ENCODE data around the gene ELOF1.

ELOF1 gene

GRCh38 chr19:11541238-11541637 lies 17.8 kb downstream of the ELOF1 start:
- FAIRE-seq: no peak
- no peak for DNase-seq (ENCODE audit: insufficient read length)
- TF ChIP-seq TAF1 (IDR thresholded peaks at IDR 0.05; ENCODE audit: borderline replicate concordance, low read depth, low read length): no peak
- no peak for TF ChIP-seq POLR2A (IDR thresholded peaks at IDR 0.05; ENCODE audit: low read depth, low read length)
- no peak for TF ChIP-seq POLR2AphosphoS5 (IDR thresholded peaks at IDR 0.05; ENCODE audit: low read depth, low read length)

- no peak for DNase-seq (ENCODE audit: insufficient read length)
- TF ChIP-seq TAF1 (IDR thresholded peaks at IDR 0.05; ENCODE audit: borderline replicate concordance, low read depth, low read length) (no peak), POLR2AphosphoS5 (IDR thresholded peaks at IDR 0.05; ENCODE audit: low read depth, low read length) (no peak), POLR2A (IDR thresholded peaks at IDR 0.05; ENCODE audit: low read depth, low read length) (no peak)
- FAIRE-seq: no peak
Observed at GRCh38 chr19:11540645-11541044, 18.4 kb downstream of the ELOF1 start.

DNA sequence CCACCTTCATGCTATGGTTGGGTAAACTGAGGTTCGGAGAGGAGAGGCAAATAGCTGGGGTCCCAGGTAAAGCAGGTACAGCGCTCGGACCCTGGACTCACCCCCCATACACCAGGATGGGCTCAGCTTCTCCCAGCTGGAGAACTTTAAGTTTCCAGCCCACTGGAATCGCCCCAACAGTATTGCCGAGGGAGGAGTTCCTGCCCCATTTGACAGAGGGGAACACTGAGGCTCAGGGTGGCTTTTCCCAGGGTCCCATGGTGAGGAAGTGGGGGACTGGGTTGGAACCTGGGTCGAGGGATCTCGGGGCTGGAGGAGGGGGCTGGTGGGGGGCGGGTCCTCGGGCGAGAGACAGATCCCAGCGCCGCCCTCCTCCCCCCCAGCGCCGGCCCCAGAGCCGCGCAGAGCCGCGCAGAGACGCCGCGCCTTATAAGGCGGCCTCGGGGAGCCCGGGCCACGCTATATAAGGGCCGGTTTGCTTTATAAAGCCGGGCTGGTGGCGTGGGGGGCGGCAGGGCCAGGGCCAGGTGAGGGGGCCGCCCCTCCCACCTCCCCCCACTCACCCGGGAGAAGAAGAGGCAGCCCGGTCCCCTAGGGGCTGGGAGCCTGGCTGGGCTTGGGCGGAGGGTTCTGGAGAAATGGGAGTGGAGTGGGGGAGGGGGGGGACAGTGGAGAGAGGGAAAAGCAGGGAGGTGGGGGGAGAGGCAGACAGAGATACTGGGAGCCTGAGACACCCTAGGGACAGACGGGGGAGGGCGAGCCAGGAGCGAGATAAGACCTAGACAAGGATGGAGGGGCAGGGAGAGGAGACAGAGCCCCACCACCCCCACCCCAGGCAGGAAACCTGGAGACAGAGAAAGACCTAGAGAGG lies 19.3 kb downstream of the ELOF1 start:
- TF ChIP-seq POLR2AphosphoS5 (IDR thresholded peaks at IDR 0.05; ENCODE audit: low read depth, low read length) (no peak), POLR2A (IDR thresholded peaks at IDR 0.05; ENCODE audit: low read depth, low read length) (no peak), TAF1 (IDR thresholded peaks at IDR 0.05; ENCODE audit: borderline replicate concordance, low read depth, low read length) (no peak)
- FAIRE-seq (no peak), DNase-seq (ENCODE audit: insufficient read length) (no peak)

GRCh38 chr19:11538232-11539036 lies 20.6 kb downstream of the ELOF1 start, which contains the start of gene CNN1:
Gene CNN1 (plus strand): TSS chr19:11538851. CDS start chr19:11538928, 77 bp downstream.
- DNase-seq (ENCODE audit: insufficient read length): no peak
- TF ChIP-seq TAF1 (IDR thresholded peaks at IDR 0.05; ENCODE audit: borderline replicate concordance, low read depth, low read length): no peak
- TF ChIP-seq POLR2A (IDR thresholded peaks at IDR 0.05; ENCODE audit: low read depth, low read length): no peak
- no peak for TF ChIP-seq POLR2AphosphoS5 (IDR thresholded peaks at IDR 0.05; ENCODE audit: low read depth, low read length)
- no peak for FAIRE-seq

- FAIRE-seq (peak; percentile 93), DNase-seq (ENCODE audit: insufficient read length) (peak; percentile 92)
- no peak for TF ChIP-seq POLR2A (IDR thresholded peaks at IDR 0.05; ENCODE audit: low read depth, low read length)
- TF ChIP-seq TAF1 (IDR thresholded peaks at IDR 0.05; ENCODE audit: borderline replicate concordance, low read depth, low read length): no peak
- TF ChIP-seq POLR2AphosphoS5 (IDR thresholded peaks at IDR 0.05; ENCODE audit: low read depth, low read length): no peak
Observed at GRCh38 chr19:11535792-11536595, 23.0 kb downstream of the ELOF1 start.

- DNase-seq (ENCODE audit: insufficient read length): no peak
- no peak for TF ChIP-seq POLR2AphosphoS5 (IDR thresholded peaks at IDR 0.05; ENCODE audit: low read depth, low read length)
- TF ChIP-seq TAF1 (IDR thresholded peaks at IDR 0.05; ENCODE audit: borderline replicate concordance, low read depth, low read length): no peak
- no peak for TF ChIP-seq POLR2A (IDR thresholded peaks at IDR 0.05; ENCODE audit: low read depth, low read length)
- FAIRE-seq: no peak
Observed at GRCh38 chr19:11534948-11535347, 24.1 kb downstream of the ELOF1 start.

DNA sequence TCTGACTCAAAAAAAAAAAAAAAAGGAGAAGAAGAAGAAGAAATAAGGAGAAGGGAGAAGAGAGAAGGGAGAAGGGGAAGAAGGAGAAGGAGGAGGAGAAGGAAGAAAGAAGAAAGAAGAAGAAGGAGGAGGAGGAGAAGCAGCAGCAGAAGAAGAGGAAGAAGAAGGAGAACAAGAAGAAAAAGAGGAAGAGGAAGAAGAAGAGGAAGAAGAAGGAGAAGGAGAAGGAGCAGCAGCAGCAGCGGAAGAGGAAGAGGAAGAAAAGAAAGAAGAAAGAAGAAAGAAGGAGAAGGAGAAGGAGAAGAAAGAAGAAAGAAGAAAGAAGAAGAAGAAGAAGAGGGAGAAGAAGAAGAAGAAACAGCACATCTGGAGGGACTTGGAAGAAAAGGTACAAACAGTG lies 24.5 kb downstream of the ELOF1 start:
- no peak for DNase-seq (ENCODE audit: insufficient read length)
- TF ChIP-seq POLR2AphosphoS5 (IDR thresholded peaks at IDR 0.05; ENCODE audit: low read depth, low read length): no peak
- no peak for TF ChIP-seq TAF1 (IDR thresholded peaks at IDR 0.05; ENCODE audit: borderline replicate concordance, low read depth, low read length)
- no peak for TF ChIP-seq POLR2A (IDR thresholded peaks at IDR 0.05; ENCODE audit: low read depth, low read length)
- no peak for FAIRE-seq

DNA sequence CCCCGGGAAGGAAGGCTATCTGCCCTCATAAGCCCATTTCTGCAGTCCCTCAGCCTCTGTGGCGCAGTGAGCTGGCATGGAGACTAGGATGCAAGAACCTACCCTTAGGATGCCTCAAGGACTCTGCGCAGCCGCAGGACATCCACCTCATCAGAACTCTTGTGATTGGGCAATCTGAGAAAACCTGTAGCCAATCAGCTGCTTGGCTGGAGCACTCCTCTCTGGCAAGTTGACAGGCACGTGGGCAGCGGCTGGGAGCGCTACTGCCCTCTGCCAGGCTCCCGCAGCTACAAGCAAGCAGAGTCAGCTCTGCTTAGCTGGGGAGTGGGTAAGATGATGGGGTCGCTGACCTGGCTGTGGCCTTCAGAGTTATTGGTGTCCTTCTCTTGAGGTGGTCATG lies 28.6 kb downstream of the ELOF1 start:
- FAIRE-seq (no peak), DNase-seq (ENCODE audit: insufficient read length) (no peak)
- TF ChIP-seq TAF1 (IDR thresholded peaks at IDR 0.05; ENCODE audit: borderline replicate concordance, low read depth, low read length) (no peak), POLR2AphosphoS5 (IDR thresholded peaks at IDR 0.05; ENCODE audit: low read depth, low read length) (no peak)

- FAIRE-seq: peak; percentile 97
- peak; percentile 98 for DNase-seq (ENCODE audit: insufficient read length)
- TF ChIP-seq TAF1 (IDR thresholded peaks at IDR 0.05; ENCODE audit: borderline replicate concordance, low read depth, low read length) (no peak), POLR2AphosphoS5 (IDR thresholded peaks at IDR 0.05; ENCODE audit: low read depth, low read length) (peak; percentile 55; the same call in 1 of the 2 replicates), POLR2A (IDR thresholded peaks at IDR 0.05; ENCODE audit: low read depth, low read length) (peak; percentile 74; the same call in 1 of the 2 replicates)
Observed at GRCh38 chr19:11528551-11529341, 30.3 kb downstream of the ELOF1 start, which contains the start of gene ECSIT. Gene ECSIT (minus strand): TSS chr19:11529134. CDS start chr19:11519170, 9,964 bp downstream.

GRCh38 chr19:11519138-11519537 lies 39.9 kb downstream of the ELOF1 start:
- no peak for DNase-seq (ENCODE audit: insufficient read length)
- no peak for TF ChIP-seq TAF1 (IDR thresholded peaks at IDR 0.05; ENCODE audit: borderline replicate concordance, low read depth, low read length)
- no peak for TF ChIP-seq POLR2AphosphoS5 (IDR thresholded peaks at IDR 0.05; ENCODE audit: low read depth, low read length)
- TF ChIP-seq POLR2A (IDR thresholded peaks at IDR 0.05; ENCODE audit: low read depth, low read length): no peak
- no peak for FAIRE-seq

Measured in GM12892 (cell line).